22Rv1 (cell line): ENCODE measurements around the gene RRP15.
A peak's percentile ranks its signal among the peaks of the same experiment; 100 is the strongest.

ENCODE experiments used
- H3K27ac ChIP-seq: fragments of 450-650 bp; 2 replicates; pipeline ENCODE4 v1.5.1; 2017
- CTCF ChIP-seq: fragments of 450-650 bp; IDR thresholded peaks from 2 replicates; pipeline ENCODE4 v1.5.1; 2017; ENCODE audit warnings: mild to moderate bottlenecking
- ZFX ChIP-seq: fragments of 450-650 bp; IDR thresholded peaks from 2 replicates; pipeline ENCODE4 v1.6.1; 2017; ENCODE audit warnings: antibody characterized with exemption, borderline replicate concordance

Gene RRP15

GRCh38 chr1:218284917-218285635 is at the start of gene RRP15:
Gene RRP15, plus strand, starts transcription at chr1:218285293. Its CDS starts 24 bp downstream, at chr1:218285317.
- peak within 1 kb of the TSS; percentile 97 for H3K27ac ChIP-seq
- no peak for TF ChIP-seq ZFX
- TF ChIP-seq CTCF = no peak

- TF ChIP-seq ZFX = no peak
- no peak for TF ChIP-seq CTCF
Measured at GRCh38 chr1:218242171-218242570, 42.9 kb upstream of the RRP15 start.

GRCh38 chr1:218247339-218247738 is 37.8 kb upstream of the RRP15 start:
- H3K27ac ChIP-seq = no peak overlapping the region
- no peak for TF ChIP-seq ZFX
- TF ChIP-seq CTCF = no peak

More at GRCh38 chr1:218242171-218242570, 42.9 kb upstream of the RRP15 start:
- no peak overlapping the region for H3K27ac ChIP-seq

GRCh38 chr1:218249338-218250140 is 35.6 kb upstream of the RRP15 start:
- no peak for TF ChIP-seq CTCF
- no peak for TF ChIP-seq ZFX
- no peak overlapping the region for H3K27ac ChIP-seq

GRCh38 chr1:218250492-218250891 is 34.6 kb upstream of the RRP15 start:
- H3K27ac ChIP-seq = no peak overlapping the region
- TF ChIP-seq ZFX (no peak), CTCF (no peak)

- H3K27ac ChIP-seq = no peak overlapping the region
- TF ChIP-seq CTCF (no peak), ZFX (no peak)
Measured at GRCh38 chr1:218254296-218254946, 30.7 kb upstream of the RRP15 start.
